Activated T-cell treated with anti-CD3 and anti-CD28 coated beads, Interleukin-2, amount 50 U/mL, for 1 hour (primary cell): ENCODE results near the gene PLEK2.
"Not testable (repeated sequence)": the region's sequence is repeated elsewhere in the genome, so short reads cannot be mapped to it uniquely, and the experiment has no call there.

Experiments
- DNase-seq: peaks from one replicate; pipeline ENCODE4 v3.0.0-alpha.2; 2020

The PLEK2 gene

GRCh38 chr14:67357186-67357968 lies 54.6 kb downstream of the PLEK2 start:
- DNase-seq, result no peak

- no peak for DNase-seq
Measured at GRCh38 chr14:67352055-67352454, 59.9 kb downstream of the PLEK2 start.

DNA sequence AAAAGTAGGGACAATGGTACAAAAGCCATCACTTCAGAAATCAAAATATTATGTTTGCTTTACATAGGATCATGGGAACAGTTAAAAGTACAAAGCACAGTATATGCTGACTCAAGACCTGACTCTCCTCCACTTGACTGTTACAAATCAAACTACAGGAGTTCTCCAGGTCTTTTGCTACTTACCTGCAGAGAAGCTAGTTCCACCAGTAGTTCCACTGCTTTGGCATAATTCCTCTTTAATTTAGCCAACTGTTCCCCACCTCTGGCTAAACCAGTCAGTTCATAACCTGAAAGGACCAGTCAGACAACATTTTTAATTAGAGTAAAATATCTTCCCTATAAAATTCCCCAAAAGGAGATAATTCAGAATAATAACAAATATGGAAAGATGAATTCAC lies 66.4 kb downstream of the PLEK2 start:
- DNase-seq, result no peak

DNA sequence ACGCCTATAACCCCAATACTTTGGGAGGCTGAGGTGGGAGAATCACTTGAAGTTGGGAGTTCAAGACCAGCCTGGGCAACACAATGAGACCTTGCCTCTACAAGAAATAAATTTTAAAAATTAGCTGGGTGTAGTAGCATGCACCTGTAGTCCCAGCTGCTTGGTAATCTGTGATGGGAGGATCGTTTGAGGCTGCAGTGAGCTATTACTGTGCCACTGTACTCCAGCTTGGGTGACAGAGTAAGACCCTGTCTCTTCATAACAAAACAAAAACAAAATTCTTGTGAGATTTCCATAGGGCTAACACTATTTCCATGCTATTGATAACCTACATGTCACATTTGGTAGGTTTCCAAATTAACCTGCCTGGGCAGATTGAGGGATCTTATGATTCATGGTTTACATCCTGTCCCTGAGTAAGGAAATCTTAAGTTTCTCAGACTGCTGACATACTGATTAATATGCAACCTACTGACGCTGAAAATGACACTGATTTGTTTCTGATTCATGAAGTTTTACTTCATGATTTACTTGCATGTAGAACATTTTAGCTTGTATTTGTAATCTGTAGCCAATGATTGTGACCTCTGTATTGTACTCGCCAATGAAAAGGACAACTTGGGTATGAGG lies 68.2 kb downstream of the PLEK2 start:
- no peak for DNase-seq

DNA sequence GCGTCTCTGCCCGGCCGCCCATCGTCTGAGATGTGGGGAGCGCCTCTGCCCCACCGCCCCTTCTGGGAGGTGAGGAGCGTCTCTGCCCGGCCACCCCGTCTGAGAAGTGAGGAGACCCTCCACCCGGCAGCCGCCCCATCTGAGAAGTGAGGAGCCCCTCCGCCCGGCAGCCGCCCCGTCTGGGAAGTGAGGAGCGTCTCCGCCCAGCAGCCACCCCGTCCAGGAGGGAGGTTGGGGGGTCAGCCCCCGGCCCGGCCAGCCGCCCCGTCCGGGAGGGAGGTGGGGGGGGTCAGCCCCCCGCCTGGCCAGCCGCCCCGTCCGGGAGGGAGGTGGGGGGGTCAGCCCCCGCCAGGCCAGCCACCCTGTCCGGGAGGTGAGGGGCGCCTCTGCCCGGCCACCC lies 70.7 kb downstream of the PLEK2 start:
- DNase-seq, result not testable (repeated sequence)
